Measurements from ENCODE around the gene PLEKHH2.
"Not testable (repeated sequence)": the region's sequence is repeated elsewhere in the genome, so short reads cannot be mapped to it uniquely, and the experiment has no call there.

PLEKHH2 gene

GRCh38 chr2:43717322-43717721 is 80.3 kb downstream of the PLEKHH2 start:
- DNase-seq (ENCODE audit: low read depth) = no peak

- DNase-seq (ENCODE audit: low read depth) = no peak
Observed at GRCh38 chr2:43718530-43719124, 81.6 kb downstream of the PLEKHH2 start.

- no peak for DNase-seq (ENCODE audit: low read depth)
Observed at GRCh38 chr2:43724728-43725526, 87.9 kb downstream of the PLEKHH2 start.

GRCh38 chr2:43725711-43726246 is 88.7 kb downstream of the PLEKHH2 start:
- no peak for DNase-seq (ENCODE audit: low read depth)

GRCh38 chr2:43726961-43727633 is 90.0 kb downstream of the PLEKHH2 start:
- DNase-seq (ENCODE audit: low read depth) = not testable (repeated sequence)

- no peak for DNase-seq (ENCODE audit: low read depth)
Observed at GRCh38 chr2:43727634-43728014, 90.6 kb downstream of the PLEKHH2 start.

- DNase-seq (ENCODE audit: low read depth) = no peak
Observed at GRCh38 chr2:43729491-43730174, 92.6 kb downstream of the PLEKHH2 start.

GRCh38 chr2:43731211-43731610 is 94.2 kb downstream of the PLEKHH2 start:
- DNase-seq (ENCODE audit: low read depth) = no peak

- DNase-seq (ENCODE audit: low read depth) = no peak
Observed at GRCh38 chr2:43736637-43737036, 99.6 kb downstream of the PLEKHH2 start.

- no peak for DNase-seq (ENCODE audit: low read depth)
Observed at GRCh38 chr2:43737097-43737854, 100.2 kb downstream of the PLEKHH2 start.

- DNase-seq (ENCODE audit: low read depth) = no peak
Observed at GRCh38 chr2:43737855-43738254, 100.8 kb downstream of the PLEKHH2 start.

- no peak for DNase-seq (ENCODE audit: low read depth)
Observed at GRCh38 chr2:43738257-43738656, 101.2 kb downstream of the PLEKHH2 start.

- no peak for DNase-seq (ENCODE audit: low read depth)
Observed at GRCh38 chr2:43743706-43744105, 106.6 kb downstream of the PLEKHH2 start.

GRCh38 chr2:43745457-43745856 is 108.4 kb downstream of the PLEKHH2 start:
- DNase-seq (ENCODE audit: low read depth) = no peak

GRCh38 chr2:43748333-43748732 is 111.3 kb downstream of the PLEKHH2 start:
- no peak for DNase-seq (ENCODE audit: low read depth)

GRCh38 chr2:43749583-43749982 is 112.5 kb downstream of the PLEKHH2 start:
- DNase-seq (ENCODE audit: low read depth) = no peak

- DNase-seq (ENCODE audit: low read depth) = no peak
Observed at GRCh38 chr2:43751476-43751990, 114.5 kb downstream of the PLEKHH2 start.

- no peak for DNase-seq (ENCODE audit: low read depth)
Observed at GRCh38 chr2:43752302-43752701, 115.2 kb downstream of the PLEKHH2 start.

GRCh38 chr2:43754180-43754579 is 117.1 kb downstream of the PLEKHH2 start:
- DNase-seq (ENCODE audit: low read depth) = no peak

- no peak for DNase-seq (ENCODE audit: low read depth)
Observed at GRCh38 chr2:43758739-43759138, 121.7 kb downstream of the PLEKHH2 start.

GRCh38 chr2:43759195-43759594 is 122.1 kb downstream of the PLEKHH2 start:
- no peak for DNase-seq (ENCODE audit: low read depth)
